ENCODE measurements around the gene SEMA3D. TPM values are rescaled to one million over a fixed set of nuclear protein-coding genes. Genes with fewer than 3 reads are reported as not detected.

SEMA3D gene
- total RNA-seq, 1 donor from 2014 or later: 1.4 TPM

GRCh38 chr7:85074992-85075391 is 111.9 kb downstream of the SEMA3D start:
- H3K36me3 Mint-ChIP-seq (ENCODE audit: low read depth): no peaks in the 10 kb centered on the region
- no peak for TF ChIP-seq CTCF (IDR thresholded peaks at IDR 0.05)
- no peaks in the 10 kb centered on the region for H3K9me3 Mint-ChIP-seq (ENCODE audit: low read depth)
- no peak overlapping the region for H3K4me3 Mint-ChIP-seq (ENCODE audit: unreplicated experiment)
- peaks cover 6% of the 10 kb centered on the region for H3K4me1 Mint-ChIP-seq (ENCODE audit: low read depth)
- DNase-seq (ENCODE audit: low spot score): no peak
- no peaks in the 10 kb centered on the region for H3K27me3 Mint-ChIP-seq (ENCODE audit: low read depth)
- no peak overlapping the region for H3K27ac Mint-ChIP-seq (ENCODE audit: unreplicated experiment)

DNA sequence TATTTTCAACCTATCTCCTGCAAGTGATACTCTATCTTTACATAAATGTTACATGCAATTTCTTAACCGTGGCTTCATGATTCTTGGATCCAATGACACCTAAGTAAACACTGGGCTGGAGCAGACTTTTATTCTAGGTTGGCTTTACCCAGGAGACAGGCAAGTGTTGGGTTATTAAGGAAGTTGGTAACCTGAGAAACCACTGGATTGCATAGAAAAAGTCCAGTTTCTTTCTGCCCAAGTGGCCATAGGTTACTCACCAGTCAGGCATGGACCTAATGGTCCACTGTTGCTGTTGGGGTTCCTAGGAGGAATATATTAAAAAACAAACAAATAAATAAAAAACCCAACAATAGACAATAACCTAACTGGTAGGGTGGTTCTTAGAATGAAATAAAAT is 112.8 kb downstream of the SEMA3D start:
- DNase-seq (ENCODE audit: low spot score): no peak
- Mint-ChIP-seq H3K9me3 (ENCODE audit: low read depth) (no peaks in the 10 kb centered on the region), H3K4me3 (ENCODE audit: unreplicated experiment) (no peak overlapping the region), H3K36me3 (ENCODE audit: low read depth) (no peaks in the 10 kb centered on the region), H3K4me1 (ENCODE audit: low read depth) (peaks cover 10% of the 10 kb centered on the region), H3K27ac (ENCODE audit: unreplicated experiment) (no peak overlapping the region), H3K27me3 (ENCODE audit: low read depth) (no peaks in the 10 kb centered on the region)
- TF ChIP-seq CTCF (IDR thresholded peaks at IDR 0.05): no peak

DNA sequence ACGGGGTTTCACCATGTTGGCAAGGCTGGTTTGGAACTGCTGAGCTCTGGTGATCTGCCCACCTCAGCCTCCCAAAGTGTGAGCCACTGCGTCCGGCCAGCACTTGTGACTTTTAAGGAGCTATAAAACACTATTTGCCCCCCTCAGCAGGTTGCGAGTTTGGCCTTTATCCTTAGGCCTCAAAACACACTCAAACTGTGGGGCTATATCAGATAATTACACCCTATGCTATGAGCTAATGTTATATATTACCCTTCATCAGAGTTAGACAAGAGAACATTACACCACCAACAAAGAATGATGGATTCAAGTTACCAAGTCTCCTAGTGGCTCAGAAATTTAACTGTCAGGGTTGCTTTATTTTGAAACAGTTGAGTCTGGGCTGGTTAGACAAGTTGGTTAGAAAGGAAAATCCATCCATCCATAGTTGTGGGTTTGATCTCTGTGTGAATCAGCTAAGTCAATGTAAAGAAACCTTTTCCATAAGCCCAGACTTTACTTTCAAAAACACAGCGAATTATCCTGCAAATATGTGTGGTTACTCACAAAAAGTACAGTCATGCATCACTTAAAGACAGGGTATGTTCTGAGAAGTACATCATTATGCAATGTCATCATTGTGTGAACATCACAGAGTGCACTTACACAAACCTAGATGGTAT is 115.8 kb downstream of the SEMA3D start:
- no peak overlapping the region for H3K27ac Mint-ChIP-seq (ENCODE audit: unreplicated experiment)
- DNase-seq (ENCODE audit: low spot score): no peak
- no peaks in the 10 kb centered on the region for H3K9me3 Mint-ChIP-seq (ENCODE audit: low read depth)
- H3K36me3 Mint-ChIP-seq (ENCODE audit: low read depth): no peaks in the 10 kb centered on the region
- TF ChIP-seq CTCF (IDR thresholded peaks at IDR 0.05): no peak
- no peak overlapping the region for H3K4me3 Mint-ChIP-seq (ENCODE audit: unreplicated experiment)
- H3K4me1 Mint-ChIP-seq (ENCODE audit: low read depth): peaks cover 27% of the 10 kb centered on the region
- peaks cover 2% of the 10 kb centered on the region for H3K27me3 Mint-ChIP-seq (ENCODE audit: low read depth)

DNA sequence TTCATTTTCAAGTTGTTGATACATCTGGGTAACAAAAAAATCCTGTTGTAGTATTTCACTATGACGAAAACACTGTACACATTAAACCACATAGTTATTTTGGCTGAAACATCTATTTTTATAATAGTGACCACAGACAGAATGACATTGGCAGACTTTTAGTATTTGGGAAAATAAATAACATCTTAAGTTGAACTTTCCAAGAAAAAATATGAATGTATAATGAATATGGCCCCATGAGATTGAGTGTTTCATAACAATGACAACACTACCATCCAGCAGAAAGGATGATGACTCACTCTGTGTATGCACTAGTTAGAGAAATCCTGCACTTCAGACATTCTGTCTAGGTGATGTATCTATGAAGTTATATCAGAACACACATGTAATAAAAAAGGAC is 118.1 kb downstream of the SEMA3D start:
- no peak overlapping the region for H3K27ac Mint-ChIP-seq (ENCODE audit: unreplicated experiment)
- TF ChIP-seq CTCF (IDR thresholded peaks at IDR 0.05): no peak
- no peak overlapping the region for H3K4me3 Mint-ChIP-seq (ENCODE audit: unreplicated experiment)
- H3K9me3 Mint-ChIP-seq (ENCODE audit: low read depth): no peaks in the 10 kb centered on the region
- DNase-seq (ENCODE audit: low spot score): no peak
- H3K4me1 Mint-ChIP-seq (ENCODE audit: low read depth): peaks cover 38% of the 10 kb centered on the region
- peaks cover 2% of the 10 kb centered on the region for H3K27me3 Mint-ChIP-seq (ENCODE audit: low read depth)
- no peaks in the 10 kb centered on the region for H3K36me3 Mint-ChIP-seq (ENCODE audit: low read depth)

DNA sequence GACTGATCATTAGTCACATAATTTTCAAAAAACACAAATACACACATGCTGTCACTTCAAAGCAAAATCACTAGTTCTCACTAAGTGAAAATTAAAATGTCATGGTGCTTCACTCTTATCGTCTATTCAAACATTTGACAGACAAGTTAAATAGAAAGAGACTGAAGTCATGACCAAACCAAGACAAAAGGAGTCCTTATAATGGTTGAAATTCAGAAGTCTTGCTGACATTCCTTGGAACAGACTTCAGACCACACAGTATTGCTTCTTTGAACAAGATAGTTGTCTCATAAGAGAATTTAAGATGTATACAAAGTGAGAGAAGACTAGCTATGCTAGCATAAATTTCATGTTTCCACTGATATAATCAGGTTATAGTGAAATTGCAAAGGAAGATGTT is 119.5 kb downstream of the SEMA3D start:
- no peak for TF ChIP-seq CTCF (IDR thresholded peaks at IDR 0.05)
- Mint-ChIP-seq H3K36me3 (ENCODE audit: low read depth) (no peaks in the 10 kb centered on the region), H3K27me3 (ENCODE audit: low read depth) (peaks cover 2% of the 10 kb centered on the region), H3K4me3 (ENCODE audit: unreplicated experiment) (no peak overlapping the region), H3K27ac (ENCODE audit: unreplicated experiment) (no peak overlapping the region), H3K4me1 (ENCODE audit: low read depth) (peaks cover 38% of the 10 kb centered on the region), H3K9me3 (ENCODE audit: low read depth) (no peaks in the 10 kb centered on the region)
- no peak for DNase-seq (ENCODE audit: low spot score)
